NK-92 treated with Interleukin-12 subunit alpha and Interleukin-12 subunit beta, amount 100 ng/mL, for 24 hours (cell line): ENCODE data around the gene KLHL17.

ENCODE experiments used
- DNase-seq: peaks from one replicate; lab custom pipeline; 2025; lab: John Stamatoyannopoulos, UW

The KLHL17 gene

DNA sequence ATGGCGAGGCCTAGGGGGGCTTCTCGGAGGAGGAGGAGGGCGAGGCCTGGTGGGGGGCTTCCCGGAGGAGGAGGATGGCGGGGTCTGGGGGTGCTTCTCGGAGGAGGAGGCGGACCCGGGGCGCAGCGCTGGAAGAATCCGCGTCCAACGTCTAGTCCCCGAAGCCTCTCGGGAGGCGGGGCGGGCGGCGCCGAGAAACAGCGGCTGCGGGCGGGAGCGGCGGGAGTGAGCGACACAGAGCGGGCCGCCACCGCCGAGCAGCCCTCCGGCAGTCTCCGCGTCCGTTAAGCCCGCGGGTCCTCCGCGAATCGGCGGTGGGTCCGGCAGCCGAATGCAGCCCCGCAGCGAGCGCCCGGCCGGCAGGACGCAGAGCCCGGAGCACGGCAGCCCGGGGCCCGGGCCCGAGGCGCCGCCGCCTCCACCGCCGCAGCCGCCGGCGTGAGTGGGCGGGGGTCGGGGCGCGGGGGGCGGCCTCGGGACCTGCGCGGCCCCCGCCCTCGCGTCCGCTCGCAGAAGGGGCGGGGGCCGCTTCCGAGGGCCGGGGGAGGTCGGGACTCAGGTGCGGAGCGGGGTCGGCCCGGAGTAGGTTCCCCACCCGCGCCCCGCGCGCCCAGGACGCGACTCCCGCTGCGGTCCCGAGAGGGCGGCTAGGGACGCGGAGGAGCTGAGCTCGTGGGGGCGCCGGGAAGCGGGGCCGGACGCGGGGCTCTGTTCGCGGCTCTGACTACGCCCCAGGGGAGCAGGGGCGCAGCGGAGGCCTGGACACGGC is at the start of gene KLHL17:
Gene KLHL17, plus strand, starts transcription at position 222 of the 769 bp plus-strand sequence. Its CDS starts 110 bp downstream, at position 332.
- peak; percentile 32 for DNase-seq

- no peak for DNase-seq
Observed at GRCh38 chr1:910881-911721, 49.3 kb upstream of the KLHL17 start.

DNA sequence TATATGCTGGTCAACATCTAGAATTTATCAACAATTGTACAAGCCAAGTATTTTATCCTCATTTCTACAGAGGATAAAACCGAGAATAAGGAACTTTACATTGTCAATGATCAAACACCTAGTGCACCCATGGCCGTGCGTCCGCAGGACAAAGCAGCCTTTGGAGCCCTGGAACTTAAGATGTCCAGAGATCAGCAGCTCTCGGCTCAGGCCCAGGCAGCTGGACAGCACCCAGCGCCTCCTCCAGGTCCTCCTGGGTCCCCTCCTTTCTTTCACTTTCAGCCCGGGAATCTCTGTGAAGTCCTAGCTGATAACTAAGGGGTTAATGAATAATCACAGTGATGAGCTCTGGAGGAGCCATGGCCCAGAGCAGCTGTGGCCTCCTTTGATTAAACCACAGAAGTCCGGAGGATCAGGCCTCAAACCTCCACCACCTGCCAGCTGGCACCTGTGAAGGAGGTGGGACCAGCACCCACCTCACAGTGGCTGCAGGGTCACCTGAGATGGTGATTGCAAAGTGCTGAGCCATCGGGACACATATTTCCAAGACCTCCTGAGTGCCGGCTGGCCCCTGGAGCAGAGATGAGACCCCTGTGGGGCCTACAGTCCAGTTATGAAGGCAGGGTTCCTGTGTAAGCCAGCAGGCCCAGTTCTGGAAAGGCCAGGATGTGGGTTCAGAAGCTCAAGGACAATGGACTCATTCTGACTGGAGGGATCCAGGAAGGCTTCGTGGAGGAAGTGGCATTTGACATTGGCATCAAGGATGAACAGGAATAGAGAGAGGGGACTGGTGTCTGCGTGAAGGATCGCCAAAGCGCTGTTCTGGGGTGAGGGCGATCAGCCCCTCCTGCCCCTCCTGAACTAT is 48.3 kb upstream of the KLHL17 start:
- no peak for DNase-seq

DNA sequence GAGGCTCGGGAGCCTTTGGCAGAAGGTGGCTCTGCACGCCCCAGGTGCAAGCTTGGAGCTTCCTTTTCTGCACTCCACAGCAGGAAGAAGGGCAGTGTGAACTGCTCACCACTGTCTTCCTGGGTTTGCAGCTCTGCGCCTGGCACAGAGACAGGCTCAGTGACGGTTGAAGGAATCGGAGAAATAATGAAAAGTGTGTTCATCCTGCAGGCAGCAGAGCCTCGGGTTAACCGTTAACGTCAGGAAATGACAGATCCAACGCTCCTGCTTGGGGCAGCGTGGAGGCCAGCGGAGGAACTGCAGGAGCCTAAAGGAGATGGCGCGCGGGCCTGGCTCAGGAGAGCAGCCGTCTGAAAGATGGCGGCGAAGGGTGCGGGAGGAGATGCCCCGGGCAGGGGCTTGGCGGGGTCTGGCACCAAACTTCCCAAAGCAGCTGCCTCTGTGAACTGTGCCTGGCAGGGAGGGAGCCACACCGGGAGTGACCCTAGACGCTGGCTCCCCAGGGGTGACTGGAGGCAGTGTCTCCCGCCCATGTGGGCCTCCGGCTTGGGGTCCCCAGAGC is 47.6 kb upstream of the KLHL17 start:
- no peak for DNase-seq

- DNase-seq = no peak
Observed at GRCh38 chr1:913491-914130, 46.8 kb upstream of the KLHL17 start.

DNA sequence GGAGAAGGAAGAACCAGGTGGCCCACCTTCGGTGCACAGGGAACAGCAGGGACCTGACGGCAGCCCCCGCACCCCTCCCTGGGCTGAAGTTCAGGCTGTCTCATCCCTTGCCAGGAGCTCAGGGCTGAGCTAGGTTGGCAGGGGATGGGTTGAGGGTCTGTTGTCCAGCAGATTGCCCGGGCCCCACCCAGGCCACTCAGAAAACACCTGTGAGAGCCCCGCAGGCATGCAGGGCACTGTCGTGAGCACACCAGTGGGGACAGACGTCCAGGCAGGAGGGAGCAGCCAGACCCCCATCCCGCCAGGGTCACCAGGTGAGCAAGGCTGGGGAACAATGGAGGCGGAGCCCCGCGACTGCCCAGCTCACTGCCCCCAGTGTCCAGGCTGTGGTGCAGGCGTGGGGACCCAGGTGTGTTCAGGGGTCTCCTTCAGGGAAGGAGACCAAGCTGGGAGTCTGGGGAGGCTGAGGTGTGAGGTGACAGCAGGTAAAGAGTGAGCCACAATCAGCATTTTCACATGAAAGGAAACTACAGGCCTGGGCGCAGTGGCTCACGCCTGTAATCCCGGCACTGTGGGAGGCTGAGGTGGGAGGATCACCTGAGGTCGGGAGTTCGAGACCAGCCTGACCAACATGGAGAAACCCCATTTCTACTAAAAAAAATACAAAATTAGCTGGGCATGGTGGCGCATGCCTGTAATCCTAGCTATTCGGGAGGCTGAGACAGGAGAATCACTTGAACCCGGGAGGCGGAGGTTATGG is 46.1 kb upstream of the KLHL17 start:
- DNase-seq = no peak

DNA sequence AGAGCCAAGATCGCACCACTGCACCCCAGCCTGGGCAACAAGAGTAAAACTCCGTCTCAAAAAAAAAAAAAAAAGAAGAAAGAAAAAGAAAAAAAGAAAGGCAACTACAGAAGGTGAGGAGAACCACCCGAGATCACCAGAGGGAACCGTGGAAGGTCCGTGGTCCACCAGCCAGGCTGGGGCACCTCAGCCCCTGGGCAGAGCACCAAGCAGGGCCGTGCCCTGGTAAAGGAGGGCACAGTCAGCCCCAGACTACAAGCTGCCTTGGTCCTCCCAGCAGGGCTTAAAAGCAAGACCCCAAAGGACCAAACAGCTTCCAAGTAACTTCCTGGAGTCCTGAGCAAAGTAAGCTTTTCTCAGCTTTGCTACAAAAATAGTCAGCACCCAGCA is 45.5 kb upstream of the KLHL17 start:
- no peak for DNase-seq

GRCh38 chr1:915295-916172 is 44.9 kb upstream of the KLHL17 start:
- DNase-seq = no peak

- DNase-seq = no peak
Observed at GRCh38 chr1:916173-917075, 44.0 kb upstream of the KLHL17 start.

DNA sequence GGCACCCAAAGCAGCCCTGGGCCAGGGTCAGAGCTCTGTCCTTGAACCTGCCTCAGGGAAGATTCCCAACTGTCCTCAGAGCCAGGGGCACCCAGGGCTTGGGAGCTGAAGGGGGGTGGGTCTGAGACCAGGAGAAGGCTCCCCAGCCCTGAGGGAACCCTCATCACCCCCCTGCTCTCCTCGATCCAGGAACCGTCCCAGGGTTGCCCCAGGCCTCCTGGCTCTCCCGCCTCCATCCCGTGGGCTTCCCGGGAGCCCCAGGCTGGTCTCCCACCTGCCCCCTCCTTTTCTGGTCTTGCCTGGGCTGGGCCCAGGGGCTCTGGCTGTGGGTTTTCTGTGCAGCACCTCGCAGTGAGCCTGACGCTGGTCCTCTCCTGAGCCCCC is 43.3 kb upstream of the KLHL17 start:
- no peak for DNase-seq

GRCh38 chr1:917466-918091 is 42.8 kb upstream of the KLHL17 start:
- no peak for DNase-seq

DNA sequence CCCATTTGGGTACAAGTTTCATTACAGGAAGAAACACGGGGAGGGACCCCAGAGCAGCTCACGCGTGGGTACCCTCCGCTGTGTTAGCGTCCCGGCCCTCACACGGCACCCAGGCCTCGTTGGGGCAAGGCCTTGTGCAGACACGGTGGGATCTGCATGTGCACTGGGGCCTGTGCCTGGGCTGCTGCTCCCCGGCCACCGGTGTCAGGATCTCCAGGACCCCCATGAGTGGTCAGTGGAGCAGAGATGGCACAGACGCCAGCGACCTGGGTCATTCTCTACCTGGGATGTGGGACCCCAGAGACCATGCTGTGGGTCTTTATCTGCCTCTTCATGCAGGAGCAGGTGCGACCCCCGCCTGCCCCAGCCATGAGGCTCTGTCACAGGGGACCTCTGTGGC is 42.0 kb upstream of the KLHL17 start:
- no peak for DNase-seq

GRCh38 chr1:918843-919242 is 41.5 kb upstream of the KLHL17 start:
- DNase-seq = no peak

- DNase-seq = no peak
Observed at GRCh38 chr1:919271-919872, 41.0 kb upstream of the KLHL17 start.

DNA sequence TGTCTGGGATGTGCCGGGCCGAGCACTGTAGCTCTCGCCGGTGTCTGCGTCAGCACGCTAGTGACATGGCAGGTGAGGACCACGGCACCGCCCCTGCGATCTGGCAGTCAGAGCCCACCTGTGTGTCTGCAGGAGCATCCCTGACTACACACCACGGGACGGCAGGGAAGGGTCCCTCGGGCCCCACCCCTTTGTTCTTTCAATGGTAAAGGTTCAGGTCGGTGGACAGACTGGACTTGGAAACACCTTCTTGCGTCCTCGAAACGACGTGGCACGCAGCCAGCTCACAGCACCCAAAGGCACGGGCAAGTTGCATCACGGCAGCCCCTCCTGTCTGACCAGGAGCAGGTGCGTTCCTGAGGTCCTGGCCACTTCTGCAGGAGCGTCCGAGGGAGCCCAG is 40.4 kb upstream of the KLHL17 start:
- no peak for DNase-seq

- DNase-seq = no peak
Observed at GRCh38 chr1:920521-920920, 39.9 kb upstream of the KLHL17 start.

DNA sequence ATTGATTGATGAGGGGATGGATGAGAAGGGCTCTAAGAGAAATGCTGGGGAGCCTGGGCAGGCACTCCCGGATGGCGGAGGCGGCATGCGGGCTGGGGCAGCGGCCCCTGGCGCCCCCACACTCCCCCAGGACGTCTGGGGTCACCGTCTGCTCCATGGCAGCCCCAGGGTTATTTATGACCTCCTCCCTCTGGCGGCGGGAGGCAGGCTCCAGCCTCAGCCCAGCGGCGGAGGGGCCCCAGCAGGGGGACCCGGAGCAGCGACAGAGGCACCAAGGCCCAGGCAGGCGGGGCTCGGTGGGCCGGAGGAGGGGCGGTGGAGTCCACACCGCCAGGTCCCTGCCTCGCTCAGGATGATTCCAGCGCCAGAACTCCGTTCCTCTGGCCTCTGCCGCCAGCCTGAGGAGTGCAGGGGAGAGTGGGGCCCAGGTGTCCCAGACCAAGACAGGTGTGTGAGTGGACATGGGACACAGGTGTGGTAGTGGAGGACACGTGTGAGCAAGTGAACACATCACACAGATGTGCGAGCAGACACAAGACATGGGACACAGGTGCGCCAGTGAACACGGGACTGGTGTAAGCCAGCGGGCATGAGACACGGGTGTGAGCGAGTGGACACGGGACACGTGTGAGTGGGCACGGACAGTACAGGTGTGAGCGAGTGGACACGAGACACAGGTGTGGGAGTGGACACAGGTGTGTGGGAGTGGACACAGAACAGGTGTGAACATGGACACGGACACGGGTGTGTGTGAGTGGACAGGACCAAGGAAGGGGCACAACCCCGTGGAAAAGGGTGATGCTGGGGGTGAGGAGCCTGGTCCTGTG is 39.2 kb upstream of the KLHL17 start:
- no peak for DNase-seq
